SK-N-SH treated with all-trans-retinoic acid at 6 μM for 48 hours (cell line): ENCODE results near the gene CRYBG1.

Source experiments
- ATAC-seq: fragments of 200-7000 bp; cut with Tn5 transposase; 3 replicates; pipeline ENCODE4 v1.9.1; 2020; ENCODE audit warnings: mild to moderate bottlenecking, moderate library complexity
- ARNTL ChIP-seq: fragments of 450-650 bp; formaldehyde crosslinking; IDR thresholded peaks from 2 replicates; pipeline ENCODE4 v1.5.0; 2020; ENCODE audit warnings: low read depth, mild to moderate bottlenecking, moderate library complexity, borderline replicate concordance
- BACH2 ChIP-seq: fragments of 250-450 bp; sonication (Bioruptor Pico); IDR thresholded peaks from 2 replicates; pipeline ENCODE4 v1.9.0; 2021; ENCODE audit warnings: mild to moderate bottlenecking, borderline replicate concordance
- CSDC2 ChIP-seq: fragments of 250-450 bp; sonication (Bioruptor Pico); IDR thresholded peaks from 2 replicates; pipeline ENCODE4 v1.5.0; 2020; ENCODE audit warnings: mild to moderate bottlenecking, moderate library complexity
- ESRRG ChIP-seq: fragments of 250-450 bp; sonication (Bioruptor Pico); IDR thresholded peaks from 2 replicates; pipeline ENCODE4 v1.6.1; 2021; ENCODE audit warnings: mild to moderate bottlenecking
- ISL1 ChIP-seq: fragments of 250-450 bp; sonication (Bioruptor Pico); IDR thresholded peaks from 2 replicates; pipeline ENCODE4 v2.1.2; 2022; ENCODE audit warnings: mild to moderate bottlenecking, moderate library complexity
- OSR1 ChIP-seq: fragments of 250-450 bp; sonication (Bioruptor Pico); IDR thresholded peaks from 2 replicates; pipeline ENCODE4 v1.8.0; 2022; ENCODE audit warnings: moderate library complexity, mild to moderate bottlenecking, inconsistent platforms
- PPARA ChIP-seq: fragments of 250-450 bp; sonication (Bioruptor Pico); IDR thresholded peaks from 2 replicates; pipeline ENCODE4 v1.5.0; 2020; ENCODE audit warnings: mild to moderate bottlenecking, borderline replicate concordance
- RARB ChIP-seq: fragments of 250-450 bp; sonication (Bioruptor Pico); IDR thresholded peaks from 2 replicates; pipeline ENCODE4 v1.8.0; 2021; ENCODE audit warnings: mild to moderate bottlenecking, moderate library complexity
- SNAI2 ChIP-seq: fragments of 250-450 bp; sonication (Bioruptor Pico); IDR thresholded peaks from 2 replicates; pipeline ENCODE4 v1.5.0; 2020; ENCODE audit warnings: mild to moderate bottlenecking, moderate library complexity
- TCF4 ChIP-seq: fragments of 250-450 bp; sonication (Bioruptor Pico); IDR thresholded peaks from 2 replicates; pipeline ENCODE4 v1.8.0; 2021; ENCODE audit warnings: mild to moderate bottlenecking, moderate library complexity, borderline replicate concordance
- TOX ChIP-seq: fragments of 250-450 bp; sonication (Bioruptor Pico); IDR thresholded peaks from 2 replicates; pipeline ENCODE4 v1.8.0; 2021; ENCODE audit warnings: mild to moderate bottlenecking, moderate library complexity, borderline replicate concordance
- ZC3H10 ChIP-seq: fragments of 250-450 bp; sonication (Bioruptor Pico); IDR thresholded peaks from 2 replicates; pipeline ENCODE4 v1.5.1; 2021; ENCODE audit warnings: mild to moderate bottlenecking, moderate library complexity
- ZFP3 ChIP-seq: fragments of 250-450 bp; sonication (Bioruptor Pico); IDR thresholded peaks from 2 replicates; pipeline ENCODE4 v1.5.0; 2020; ENCODE audit warnings: mild to moderate bottlenecking, moderate library complexity
- ZFP30 ChIP-seq: fragments of 450-650 bp; formaldehyde crosslinking; IDR thresholded peaks from 2 replicates; pipeline ENCODE4 v1.5.0; 2022; ENCODE audit warnings: mild to moderate bottlenecking, moderate library complexity
- ZNF565 ChIP-seq: fragments of 450-650 bp; formaldehyde crosslinking; conservative IDR thresholded peaks from 2 replicates; pipeline ENCODE4 v1.5.0; 2020; ENCODE audit warnings: low read depth, mild to moderate bottlenecking, moderate library complexity
- ZNF70 ChIP-seq: fragments of 450-650 bp; formaldehyde crosslinking; IDR thresholded peaks from 2 replicates; pipeline ENCODE4 v1.5.0; 2020; ENCODE audit warnings: mild to moderate bottlenecking, moderate library complexity
- ZNF8 ChIP-seq: fragments of 450-650 bp; formaldehyde crosslinking; IDR thresholded peaks from 2 replicates; pipeline ENCODE4 v1.5.0; 2020; ENCODE audit warnings: mild to moderate bottlenecking, moderate library complexity
- TF ChIP-seq, protein P1 (sequence below): fragments of 250-450 bp; sonication (Bioruptor Pico); IDR thresholded peaks from 2 replicates; pipeline ENCODE4 v1.8.0; 2020; ENCODE audit warnings: mild to moderate bottlenecking, moderate library complexity, borderline replicate concordance
- TF ChIP-seq, protein P2 (sequence below): fragments of 250-450 bp; sonication (Bioruptor Pico); IDR thresholded peaks from 2 replicates; pipeline ENCODE4 v1.5.1; 2021; ENCODE audit warnings: mild to moderate bottlenecking, moderate library complexity
- TF ChIP-seq, protein P3 (sequence below): fragments of 250-450 bp; sonication (Bioruptor Pico); IDR thresholded peaks from 2 replicates; pipeline ENCODE4 v1.5.0; 2020; ENCODE audit warnings: mild to moderate bottlenecking, moderate library complexity
- TF ChIP-seq, protein P4 (sequence below): fragments of 250-450 bp; sonication (Bioruptor Pico); IDR thresholded peaks from 2 replicates; pipeline ENCODE4 v1.5.1; 2020; ENCODE audit warnings: low read depth, mild to moderate bottlenecking, moderate library complexity
- TF ChIP-seq, protein P5 (sequence below): fragments of 250-450 bp; sonication (Bioruptor Pico); IDR thresholded peaks from 2 replicates; pipeline ENCODE4 v1.8.0; 2021; ENCODE audit warnings: low read depth, mild to moderate bottlenecking, moderate library complexity, borderline replicate concordance

The CRYBG1 gene

DNA sequence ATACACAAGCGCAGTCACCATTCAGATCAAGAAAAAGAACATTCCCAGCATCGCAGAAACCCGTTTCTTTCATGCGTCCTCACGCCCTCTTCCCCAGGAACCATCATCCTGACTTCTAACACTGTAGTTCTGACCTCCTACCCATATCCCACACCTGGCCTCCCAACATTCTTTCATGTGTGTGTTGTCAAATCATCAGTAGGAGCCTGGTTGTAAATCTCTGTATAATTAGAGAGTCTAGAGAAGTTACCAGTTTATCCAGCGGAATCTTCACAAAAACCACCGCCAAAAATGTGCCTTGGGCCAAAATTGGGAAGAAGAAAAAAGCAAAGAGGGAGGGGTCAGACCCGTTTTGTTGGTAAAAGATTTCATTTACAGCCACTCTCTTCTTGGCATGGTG is 177.1 kb downstream of the CRYBG1 start:
- ATAC-seq = no peak
- TF ChIP-seq ZC3H10 (CRISPR knock-in tag) = no peak
- no peak for TF ChIP-seq SNAI2 (CRISPR knock-in tag)
- TF ChIP-seq ARNTL = no peak
- no peak for TF ChIP-seq ZNF8 (CRISPR knock-in tag)
- TF ChIP-seq, protein P1, sequence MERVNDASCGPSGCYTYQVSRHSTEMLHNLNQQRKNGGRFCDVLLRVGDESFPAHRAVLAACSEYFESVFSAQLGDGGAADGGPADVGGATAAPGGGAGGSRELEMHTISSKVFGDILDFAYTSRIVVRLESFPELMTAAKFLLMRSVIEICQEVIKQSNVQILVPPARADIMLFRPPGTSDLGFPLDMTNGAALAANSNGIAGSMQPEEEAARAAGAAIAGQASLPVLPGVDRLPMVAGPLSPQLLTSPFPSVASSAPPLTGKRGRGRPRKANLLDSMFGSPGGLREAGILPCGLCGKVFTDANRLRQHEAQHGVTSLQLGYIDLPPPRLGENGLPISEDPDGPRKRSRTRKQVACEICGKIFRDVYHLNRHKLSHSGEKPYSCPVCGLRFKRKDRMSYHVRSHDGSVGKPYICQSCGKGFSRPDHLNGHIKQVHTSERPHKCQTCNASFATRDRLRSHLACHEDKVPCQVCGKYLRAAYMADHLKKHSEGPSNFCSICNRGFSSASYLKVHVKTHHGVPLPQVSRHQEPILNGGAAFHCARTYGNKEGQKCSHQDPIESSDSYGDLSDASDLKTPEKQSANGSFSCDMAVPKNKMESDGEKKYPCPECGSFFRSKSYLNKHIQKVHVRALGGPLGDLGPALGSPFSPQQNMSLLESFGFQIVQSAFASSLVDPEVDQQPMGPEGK (CRISPR knock-in tag) = no peak
- TF ChIP-seq CSDC2 (CRISPR knock-in tag) = no peak
- TF ChIP-seq ZFP30 (CRISPR knock-in tag) = no peak
- TF ChIP-seq ZFP3 (CRISPR knock-in tag) = no peak
- TF ChIP-seq, protein P2, sequence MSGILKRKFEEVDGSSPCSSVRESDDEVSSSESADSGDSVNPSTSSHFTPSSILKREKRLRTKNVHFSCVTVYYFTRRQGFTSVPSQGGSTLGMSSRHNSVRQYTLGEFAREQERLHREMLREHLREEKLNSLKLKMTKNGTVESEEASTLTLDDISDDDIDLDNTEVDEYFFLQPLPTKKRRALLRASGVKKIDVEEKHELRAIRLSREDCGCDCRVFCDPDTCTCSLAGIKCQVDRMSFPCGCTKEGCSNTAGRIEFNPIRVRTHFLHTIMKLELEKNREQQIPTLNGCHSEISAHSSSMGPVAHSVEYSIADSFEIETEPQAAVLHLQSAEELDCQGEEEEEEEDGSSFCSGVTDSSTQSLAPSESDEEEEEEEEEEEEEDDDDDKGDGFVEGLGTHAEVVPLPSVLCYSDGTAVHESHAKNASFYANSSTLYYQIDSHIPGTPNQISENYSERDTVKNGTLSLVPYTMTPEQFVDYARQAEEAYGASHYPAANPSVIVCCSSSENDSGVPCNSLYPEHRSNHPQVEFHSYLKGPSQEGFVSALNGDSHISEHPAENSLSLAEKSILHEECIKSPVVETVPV (CRISPR knock-in tag) = no peak
- TF ChIP-seq, protein P3, sequence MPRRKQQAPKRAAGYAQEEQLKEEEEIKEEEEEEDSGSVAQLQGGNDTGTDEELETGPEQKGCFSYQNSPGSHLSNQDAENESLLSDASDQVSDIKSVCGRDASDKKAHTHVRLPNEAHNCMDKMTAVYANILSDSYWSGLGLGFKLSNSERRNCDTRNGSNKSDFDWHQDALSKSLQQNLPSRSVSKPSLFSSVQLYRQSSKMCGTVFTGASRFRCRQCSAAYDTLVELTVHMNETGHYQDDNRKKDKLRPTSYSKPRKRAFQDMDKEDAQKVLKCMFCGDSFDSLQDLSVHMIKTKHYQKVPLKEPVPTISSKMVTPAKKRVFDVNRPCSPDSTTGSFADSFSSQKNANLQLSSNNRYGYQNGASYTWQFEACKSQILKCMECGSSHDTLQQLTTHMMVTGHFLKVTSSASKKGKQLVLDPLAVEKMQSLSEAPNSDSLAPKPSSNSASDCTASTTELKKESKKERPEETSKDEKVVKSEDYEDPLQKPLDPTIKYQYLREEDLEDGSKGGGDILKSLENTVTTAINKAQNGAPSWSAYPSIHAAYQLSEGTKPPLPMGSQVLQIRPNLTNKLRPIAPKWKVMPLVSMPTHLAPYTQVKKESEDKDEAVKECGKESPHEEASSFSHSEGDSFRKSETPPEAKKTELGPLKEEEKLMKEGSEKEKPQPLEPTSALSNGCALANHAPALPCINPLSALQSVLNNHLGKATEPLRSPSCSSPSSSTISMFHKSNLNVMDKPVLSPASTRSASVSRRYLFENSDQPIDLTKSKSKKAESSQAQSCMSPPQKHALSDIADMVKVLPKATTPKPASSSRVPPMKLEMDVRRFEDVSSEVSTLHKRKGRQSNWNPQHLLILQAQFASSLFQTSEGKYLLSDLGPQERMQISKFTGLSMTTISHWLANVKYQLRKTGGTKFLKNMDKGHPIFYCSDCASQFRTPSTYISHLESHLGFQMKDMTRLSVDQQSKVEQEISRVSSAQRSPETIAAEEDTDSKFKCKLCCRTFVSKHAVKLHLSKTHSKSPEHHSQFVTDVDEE = no peak
- TF ChIP-seq ZNF70 (CRISPR knock-in tag) = no peak
- TF ChIP-seq, protein P4, sequence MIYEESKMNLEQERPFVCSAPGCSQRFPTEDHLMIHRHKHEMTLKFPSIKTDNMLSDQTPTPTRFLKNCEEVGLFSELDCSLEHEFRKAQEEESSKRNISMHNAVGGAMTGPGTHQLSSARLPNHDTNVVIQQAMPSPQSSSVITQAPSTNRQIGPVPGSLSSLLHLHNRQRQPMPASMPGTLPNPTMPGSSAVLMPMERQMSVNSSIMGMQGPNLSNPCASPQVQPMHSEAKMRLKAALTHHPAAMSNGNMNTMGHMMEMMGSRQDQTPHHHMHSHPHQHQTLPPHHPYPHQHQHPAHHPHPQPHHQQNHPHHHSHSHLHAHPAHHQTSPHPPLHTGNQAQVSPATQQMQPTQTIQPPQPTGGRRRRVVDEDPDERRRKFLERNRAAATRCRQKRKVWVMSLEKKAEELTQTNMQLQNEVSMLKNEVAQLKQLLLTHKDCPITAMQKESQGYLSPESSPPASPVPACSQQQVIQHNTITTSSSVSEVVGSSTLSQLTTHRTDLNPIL (CRISPR knock-in tag) = no peak
- TF ChIP-seq TOX (CRISPR knock-in tag) = no peak
- TF ChIP-seq TCF4 (CRISPR knock-in tag) = no peak
- TF ChIP-seq ESRRG (CRISPR knock-in tag) = no peak
- TF ChIP-seq ZNF565 (CRISPR knock-in tag) = no peak

DNA sequence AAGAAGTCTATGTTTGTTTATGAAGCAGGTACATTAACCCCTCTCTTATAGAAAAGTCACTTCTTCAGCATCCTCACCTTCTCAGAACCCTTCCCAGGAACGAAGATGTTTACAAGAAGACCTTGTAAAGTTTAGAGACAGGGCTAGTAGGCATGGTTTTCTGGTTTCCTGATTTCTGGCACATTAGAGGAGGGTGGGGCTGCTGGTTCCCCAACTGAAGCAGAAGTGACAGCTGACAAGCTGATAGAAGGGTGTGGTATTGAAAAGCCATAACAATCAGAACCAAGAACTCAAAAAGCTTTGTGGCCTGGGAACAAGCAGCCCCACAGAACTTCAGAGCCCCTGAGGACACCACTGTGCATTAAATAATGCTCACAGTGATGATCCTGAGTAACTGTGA is 177.6 kb downstream of the CRYBG1 start:
- TF ChIP-seq ISL1 (no peak), ARNTL (no peak), SNAI2 (CRISPR knock-in tag) (no peak), CSDC2 (CRISPR knock-in tag) (no peak), BACH2 (CRISPR knock-in tag) (no peak), ZFP3 (CRISPR knock-in tag) (no peak), RARB (CRISPR knock-in tag) (no peak), ESRRG (CRISPR knock-in tag) (no peak), ZC3H10 (CRISPR knock-in tag) (no peak), TOX (CRISPR knock-in tag) (no peak), ZNF70 (CRISPR knock-in tag) (no peak), ZNF8 (CRISPR knock-in tag) (no peak), PPARA (CRISPR knock-in tag) (no peak), ZNF565 (CRISPR knock-in tag) (no peak), OSR1 (CRISPR knock-in tag) (no peak)
- TF ChIP-seq, protein P2 (CRISPR knock-in tag) = no peak
- TF ChIP-seq, protein P5, sequence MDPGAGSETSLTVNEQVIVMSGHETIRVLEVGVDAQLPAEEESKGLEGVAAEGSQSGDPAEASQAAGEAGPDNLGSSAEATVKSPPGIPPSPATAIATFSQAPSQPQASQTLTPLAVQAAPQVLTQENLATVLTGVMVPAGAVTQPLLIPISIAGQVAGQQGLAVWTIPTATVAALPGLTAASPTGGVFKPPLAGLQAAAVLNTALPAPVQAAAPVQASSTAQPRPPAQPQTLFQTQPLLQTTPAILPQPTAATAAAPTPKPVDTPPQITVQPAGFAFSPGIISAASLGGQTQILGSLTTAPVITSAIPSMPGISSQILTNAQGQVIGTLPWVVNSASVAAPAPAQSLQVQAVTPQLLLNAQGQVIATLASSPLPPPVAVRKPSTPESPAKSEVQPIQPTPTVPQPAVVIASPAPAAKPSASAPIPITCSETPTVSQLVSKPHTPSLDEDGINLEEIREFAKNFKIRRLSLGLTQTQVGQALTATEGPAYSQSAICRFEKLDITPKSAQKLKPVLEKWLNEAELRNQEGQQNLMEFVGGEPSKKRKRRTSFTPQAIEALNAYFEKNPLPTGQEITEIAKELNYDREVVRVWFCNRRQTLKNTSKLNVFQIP (CRISPR knock-in tag) = no peak
- TF ChIP-seq, protein P4 (CRISPR knock-in tag) = no peak
- ATAC-seq = no peak
